OCI-LY7 (cell line): ENCODE data around the gene CARMIL1. TPM values are rescaled to one million over a fixed set of nuclear protein-coding genes. Genes with fewer than 3 reads are reported as not detected.

Experiments
- BruUV-seq: library from RNA; stranded (reverse); fragments of 400-500 nt; replicated peaks from 2 replicates; lab custom pipeline; 2021; lab: Mats Ljungman, UMichigan
- CTCF ChIA-PET: fragments of 300-600 bp; sonication (Branson Sonifier 250); formaldehyde crosslinking; loops from one replicate; lab custom pipeline; 2022; ENCODE audit warnings: antibody characterized with exemption; ENCODE audit not compliant: unreplicated experiment; lab: Charles Lee
- POLR2A ChIA-PET: fragments of 300-600 bp; sonication (Branson Sonifier 250); formaldehyde crosslinking; loops from one replicate; lab custom pipeline; 2022; ENCODE audit warnings: antibody characterized with exemption; lab: Charles Lee
- DNase-seq: peaks from one replicate; pipeline ENCODE4 v3.0.0-alpha.2; 2015; ENCODE audit warnings: low spot score
- H2AFZ ChIP-seq: fragments of 200-600 bp; sonication (generic), shearing (Covaris generic); 2 replicates; pipeline ENCODE4 v1.6.1; 2014; ENCODE audit warnings: mild to moderate bottlenecking, antibody characterized with exemption, low read length, moderate library complexity
- H3K27ac ChIP-seq: fragments of 200-600 bp; sonication (generic); 2 replicates; pipeline ENCODE4 v1.5.1; 2014; ENCODE audit warnings: mixed run types, low read depth, mild to moderate bottlenecking, moderate library complexity, low read length, inconsistent platforms; ENCODE audit not compliant: poor library complexity, severe bottlenecking
- H3K36me3 ChIP-seq: fragments of 200-600 bp; sonication (generic); 2 replicates; pipeline ENCODE4 v1.6.1; 2014; ENCODE audit warnings: mild to moderate bottlenecking, antibody characterized with exemption, low read length, moderate library complexity, mixed read lengths; ENCODE audit not compliant: insufficient read depth
- H3K4me1 ChIP-seq: fragments of 200-600 bp; sonication (generic); 2 replicates; pipeline ENCODE4 v1.5.1; 2014; ENCODE audit warnings: mild to moderate bottlenecking, low read length; ENCODE audit not compliant: insufficient read depth, poor library complexity, severe bottlenecking
- H3K4me2 ChIP-seq: fragments of 200-600 bp; sonication (generic); 2 replicates; pipeline ENCODE4 v1.6.1; 2014; ENCODE audit warnings: mild to moderate bottlenecking, low read length
- H3K4me3 ChIP-seq: fragments of 200-600 bp; sonication (generic); 2 replicates; pipeline ENCODE4 v1.5.1; 2014; ENCODE audit warnings: mild to moderate bottlenecking, low read depth, low read length; ENCODE audit not compliant: poor library complexity, severe bottlenecking
- H3K79me2 ChIP-seq: fragments of 200-600 bp; sonication (generic); 2 replicates; pipeline ENCODE4 v1.6.1; 2016; ENCODE audit warnings: low read depth, mild to moderate bottlenecking, low read length, moderate library complexity, mixed read lengths; ENCODE audit not compliant: insufficient read depth
- H3K9me2 ChIP-seq: fragments of 200-600 bp; sonication (generic); 2 replicates; pipeline ENCODE4 v1.6.1; 2016; ENCODE audit warnings: mild to moderate bottlenecking, low read length, mixed read lengths; ENCODE audit not compliant: insufficient read depth
- H3K9me3 ChIP-seq: fragments of 200-600 bp; sonication (generic); 2 replicates; pipeline ENCODE4 v1.6.1; 2014; ENCODE audit warnings: mild to moderate bottlenecking, mixed run types, low read length, mixed read lengths
- H4K20me1 ChIP-seq: fragments of 200-600 bp; sonication (generic); 2 replicates; pipeline ENCODE4 v1.6.1; 2014; ENCODE audit warnings: mild to moderate bottlenecking, antibody characterized with exemption, low read length, moderate library complexity, mixed read lengths; ENCODE audit not compliant: insufficient read depth
- CTCF ChIP-seq: fragments of 200-600 bp; sonication (generic); conservative IDR thresholded peaks from 2 replicates; pipeline ENCODE4 v1.5.1; 2014; ENCODE audit warnings: mild to moderate bottlenecking, antibody characterized with exemption, low read length, moderate library complexity, mixed read lengths
- EZH2phosphoT487 ChIP-seq: fragments of 200-600 bp; sonication (generic); IDR thresholded peaks from 2 replicates; pipeline ENCODE4 v1.6.1; 2018; ENCODE audit warnings: low read depth, borderline replicate concordance, mild to moderate bottlenecking, mixed run types, antibody characterized with exemption, low read length, moderate library complexity, mixed read lengths
- intact Hi-C: fragments of 100-400 bp; cut with micrococcal nuclease; formaldehyde crosslinking; loops from one replicate; pipeline ENCODE4 v1.10.0; 2022; ENCODE audit not compliant: unreplicated experiment
- total RNA-seq, 2 experiments: library from RNA; depleted of rRNA in 1 of 2; stranded (reverse); fragments of >200 nt in 1 of 2; shearing (Covaris generic) in 1 of 2; gene quantifications; 2 replicates each; pipeline ENCODE4 v1.2.3, GENCODE V29; 2014 to 2022

CARMIL1 gene
- total RNA-seq, 2 experiments from 2014 or later, result 25.5 to 40.1 TPM

- peak overlapping the region; percentile 98 for H3K4me2 ChIP-seq
- peaks cover 98% of the 10 kb centered on the region for H3K4me1 ChIP-seq
- ChIA-PET CTCF (interaction anchor here (0.8 to 1.3 kb wide), 2 partner anchors 9 to 20 kb away, joined by 3 to 4 read pairs; no protein-coding TSS in a partner anchor), POLR2A (interaction anchor here (0.7 to 11.6 kb wide), 12 partner anchors 8 to 139 kb away, joined by 3 to 233 read pairs (median 4); no protein-coding TSS in a partner anchor)
- H3K9me2 ChIP-seq, result no peaks in the 10 kb centered on the region
- no peak for TF ChIP-seq CTCF
- no peak for TF ChIP-seq EZH2phosphoT487
- H3K9me3 ChIP-seq, result no peaks in the 10 kb centered on the region
- peak; percentile 54 for DNase-seq
- no peak overlapping the region for H2AFZ ChIP-seq
- no peaks in the 10 kb centered on the region for H3K36me3 ChIP-seq
- peak overlapping the region; percentile 98 for H3K27ac ChIP-seq
- peak overlapping the region; percentile 63 for H3K4me3 ChIP-seq
- no TSS peak for BruUV-seq
- no peaks in the 10 kb centered on the region for H4K20me1 ChIP-seq
- peaks cover 86% of the 10 kb centered on the region for H3K79me2 ChIP-seq
- intact Hi-C loops, result loop anchor here (1.0 to 2.0 kb wide), 3 partner anchors 17 to 83 kb away; no protein-coding TSS in a partner anchor
These were observed 126.3 kb downstream of the CARMIL1 start for GRCh38 chr6:25405442-25405841.

- no peak for DNase-seq
- Histone ChIP-seq H3K27ac (peak overlapping the region; percentile 98), H3K79me2 (peaks cover 86% of the 10 kb centered on the region; the same call in 1 of the 2 replicates), H3K36me3 (no peaks in the 10 kb centered on the region), H2AFZ (no peak overlapping the region), H3K4me1 (peaks cover 100% of the 10 kb centered on the region), H3K9me3 (no peaks in the 10 kb centered on the region), H3K4me3 (peak overlapping the region; percentile 63), H4K20me1 (no peaks in the 10 kb centered on the region), H3K4me2 (peak overlapping the region; percentile 98), H3K9me2 (no peaks in the 10 kb centered on the region)
- ChIA-PET CTCF (interaction anchor here (1.2 kb wide), 1 partner anchor 30 kb away, joined by 3 read pairs; no protein-coding TSS in a partner anchor), POLR2A (interaction anchor here (0.6 to 11.6 kb wide), 15 partner anchors 10 to 507 kb away, joined by 3 to 233 read pairs (median 4); partner anchors contain the start of gene CARMIL1)
- intact Hi-C loops, result loop anchor here (2.0 kb wide), 1 partner anchor 129 kb away; the partner anchor contains the start of gene CARMIL1
- TF ChIP-seq EZH2phosphoT487 (no peak), CTCF (no peak)
- BruUV-seq, result no TSS peak
These were observed 128.3 kb downstream of the CARMIL1 start for GRCh38 chr6:25407431-25407830.

- Histone ChIP-seq H3K4me1 (peaks cover 100% of the 10 kb centered on the region), H3K27ac (no peak overlapping the region), H3K79me2 (peaks cover 94% of the 10 kb centered on the region; the same call in 1 of the 2 replicates), H3K4me2 (peak overlapping the region; percentile 84), H2AFZ (no peak overlapping the region), H3K4me3 (no peak overlapping the region), H3K9me2 (no peaks in the 10 kb centered on the region), H4K20me1 (peaks cover 6% of the 10 kb centered on the region; the same call in 1 of the 2 replicates), H3K36me3 (no peaks in the 10 kb centered on the region), H3K9me3 (no peaks in the 10 kb centered on the region)
- POLR2A ChIA-PET, result no interaction called here
- DNase-seq, result no peak
- CTCF ChIA-PET, result no interaction called here
- BruUV-seq, result no TSS peak
- TF ChIP-seq EZH2phosphoT487, result no peak
- no peak for TF ChIP-seq CTCF
- intact Hi-C loops, result no loop called here
These were observed 130.9 kb downstream of the CARMIL1 start for GRCh38 chr6:25410102-25410501.
